Measurements from ENCODE around the gene CDADC1.
"Not testable (repeated sequence)": the region's sequence is repeated elsewhere in the genome, so short reads cannot be mapped to it uniquely, and the experiment has no call there.

CDADC1 gene

GRCh38 chr13:49315756-49316482, 68.2 kb downstream of the CDADC1 start:
- DNase-seq (ENCODE audit: low read depth) = no peak

DNA sequence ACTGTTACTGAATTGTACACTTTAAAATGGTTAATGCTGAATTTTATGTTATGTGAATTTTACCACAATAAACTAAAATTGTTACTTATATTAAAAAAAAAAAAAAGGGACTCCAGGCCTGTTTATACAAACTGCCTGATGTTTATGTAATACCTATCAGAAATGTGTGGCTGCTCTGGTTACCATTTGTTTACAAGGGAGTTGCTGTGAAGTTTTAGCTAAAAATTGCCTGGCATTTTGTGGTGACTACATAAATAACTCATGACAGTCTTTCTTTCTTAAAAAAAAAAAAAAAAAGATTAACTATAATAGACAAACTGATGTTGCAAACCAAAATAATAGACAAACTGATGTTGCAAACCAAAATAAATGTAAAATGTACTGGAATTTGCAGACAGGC, 71.8 kb downstream of the CDADC1 start:
- no peak for DNase-seq (ENCODE audit: low read depth)

DNA sequence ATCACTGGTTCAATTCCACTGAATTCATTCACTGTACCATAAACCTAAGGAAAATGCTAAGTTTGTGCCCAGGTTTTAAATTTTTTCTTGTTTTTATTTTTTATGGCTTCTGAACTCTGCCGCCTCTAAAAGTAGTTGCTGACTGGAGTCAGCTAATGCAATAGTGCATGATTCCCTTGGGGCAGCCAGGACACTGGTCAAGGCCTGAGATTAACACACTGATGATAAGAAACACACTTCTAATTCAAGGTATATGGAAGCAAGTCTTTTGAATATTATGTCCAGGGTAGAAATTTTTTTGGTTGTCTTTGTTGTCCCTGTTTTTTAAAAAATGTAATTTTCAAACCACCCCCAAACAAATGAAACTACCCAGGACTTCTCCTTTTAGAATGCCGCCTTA, 72.2 kb downstream of the CDADC1 start:
- no peak for DNase-seq (ENCODE audit: low read depth)

GRCh38 chr13:49320975-49321374, 73.2 kb downstream of the CDADC1 start:
- no peak for DNase-seq (ENCODE audit: low read depth)

GRCh38 chr13:49322702-49323101, 75.0 kb downstream of the CDADC1 start:
- no peak for DNase-seq (ENCODE audit: low read depth)

DNA sequence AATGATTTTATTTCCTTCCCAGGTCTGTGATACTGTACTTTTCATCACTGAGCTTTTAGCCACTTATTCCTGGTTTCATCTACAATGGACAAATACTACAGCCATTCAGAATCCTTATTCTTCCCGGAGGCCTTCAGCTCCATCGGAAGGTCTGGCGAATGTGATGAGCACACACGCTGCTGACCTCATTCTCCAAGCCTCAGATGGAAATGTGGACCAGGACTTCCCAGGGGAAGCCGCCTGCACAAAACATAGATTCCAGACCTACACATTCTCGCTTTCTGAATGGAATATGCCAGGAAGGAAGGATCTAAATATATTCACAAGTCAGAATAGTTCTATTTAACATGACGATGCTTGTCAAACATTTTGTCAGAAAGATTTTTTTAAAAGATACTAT, 75.6 kb downstream of the CDADC1 start:
- no peak for DNase-seq (ENCODE audit: low read depth)

- no peak for DNase-seq (ENCODE audit: low read depth)
These were observed 78.6 kb downstream of the CDADC1 start for GRCh38 chr13:49326222-49326917.

DNA sequence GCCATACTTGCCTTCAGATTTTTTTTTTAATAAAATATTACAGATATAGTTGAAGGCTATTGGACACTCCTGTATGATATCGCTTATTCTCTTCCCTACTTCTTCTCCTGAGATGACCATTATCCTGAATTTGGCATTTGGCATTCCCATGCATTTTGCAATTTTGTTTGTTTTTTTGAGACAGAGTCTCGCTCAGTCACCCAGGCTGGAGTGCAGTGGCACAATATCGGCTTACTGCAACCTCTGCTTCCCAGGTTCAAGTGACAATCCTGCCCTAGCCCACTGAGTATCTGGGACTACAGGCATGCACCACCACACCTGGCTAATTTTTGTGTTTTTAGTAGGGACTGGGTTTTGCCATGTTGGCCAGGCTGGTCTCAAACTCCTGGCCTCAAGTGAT, 79.4 kb downstream of the CDADC1 start:
- not testable (repeated sequence) for DNase-seq (ENCODE audit: low read depth)

DNA sequence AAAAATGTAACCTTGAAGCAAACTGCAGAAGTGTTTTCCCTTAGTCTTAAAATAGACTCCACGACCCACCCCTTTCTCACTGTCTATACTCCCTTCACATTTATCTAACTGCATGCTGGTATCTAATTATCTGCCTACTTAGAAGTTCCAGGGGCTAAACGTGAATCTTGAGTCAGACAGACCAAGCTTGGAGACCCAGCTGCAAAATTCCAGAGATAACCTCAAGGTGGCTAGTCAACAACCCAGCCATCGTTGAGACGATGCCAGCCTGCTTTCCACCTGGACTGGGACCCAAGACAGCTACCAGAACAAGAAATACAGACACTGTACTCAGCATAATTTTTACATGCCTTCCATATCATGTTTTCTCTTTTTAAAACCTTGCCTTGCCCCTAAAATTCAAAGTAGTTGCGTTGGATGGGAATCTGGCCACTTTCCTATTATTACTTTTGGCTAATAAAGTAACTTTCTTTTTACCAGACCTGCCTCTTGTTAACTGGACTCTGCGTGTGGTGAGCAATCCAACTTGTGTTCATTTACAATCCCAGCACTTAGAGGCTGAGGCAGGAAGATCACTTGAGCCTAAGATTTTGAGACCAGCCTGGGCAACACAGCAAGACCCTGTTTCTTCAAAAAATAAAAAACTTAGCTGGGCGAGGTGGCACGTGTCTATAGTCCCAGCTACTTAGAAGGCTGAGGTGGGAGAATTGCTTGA, 82.3 kb downstream of the CDADC1 start:
- no peak for DNase-seq (ENCODE audit: low read depth)

GRCh38 chr13:49330546-49330864, 82.8 kb downstream of the CDADC1 start:
- DNase-seq (ENCODE audit: low read depth) = no peak

GRCh38 chr13:49336655-49337054, 88.9 kb downstream of the CDADC1 start:
- DNase-seq (ENCODE audit: low read depth) = no peak

GRCh38 chr13:49340161-49340560, 92.4 kb downstream of the CDADC1 start:
- DNase-seq (ENCODE audit: low read depth) = no peak

DNA sequence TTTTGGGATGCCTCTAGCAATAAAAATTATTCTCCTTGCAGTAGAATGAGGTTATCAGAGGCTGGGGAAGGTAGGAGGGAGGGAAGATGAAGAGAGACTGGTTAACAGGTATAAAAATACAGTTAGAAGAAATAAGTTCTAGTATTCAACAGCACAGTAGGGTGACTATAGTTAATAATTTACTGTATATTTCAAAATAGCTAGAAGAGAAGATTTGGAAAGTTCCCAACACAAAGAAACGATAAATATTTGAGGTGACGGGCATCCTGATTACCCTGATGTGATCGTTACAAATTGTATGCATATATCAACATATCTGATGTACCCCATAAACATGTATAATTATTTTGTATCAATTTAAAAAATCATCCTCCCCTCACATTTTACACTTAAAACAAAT, 93.8 kb downstream of the CDADC1 start:
- no peak for DNase-seq (ENCODE audit: low read depth)

- no peak for DNase-seq (ENCODE audit: low read depth)
These were observed 94.2 kb downstream of the CDADC1 start for GRCh38 chr13:49341941-49342340.

- no peak for DNase-seq (ENCODE audit: low read depth)
These were observed 94.7 kb downstream of the CDADC1 start for GRCh38 chr13:49342454-49342853.

All from non-pigmented ciliary epithelial cell (primary cell).